ENCODE measurements around the gene PLCD3. TPM values are rescaled to one million over a fixed set of nuclear protein-coding genes. Genes with fewer than 3 reads are reported as not detected.
"Not testable (repeated sequence)": the region's sequence is repeated elsewhere in the genome, so short reads cannot be mapped to it uniquely, and the experiment has no call there.

Gene PLCD3
- total RNA-seq, 2 experiments from 2014 or later: 4.3 to 4.4 TPM

- H3K4me3 Mint-ChIP-seq: peak overlapping the region; percentile 46
- peak; percentile 55 for DNase-seq
- H3K27ac Mint-ChIP-seq: no peak overlapping the region
- no peaks in the 10 kb centered on the region for H3K9me3 Mint-ChIP-seq
- POLR2A ChIA-PET: no interaction called here
- CTCF ChIA-PET: interaction anchor here (0.6 to 2.9 kb wide), 12 partner anchors 13 to 211 kb away, joined by 3 to 12 read pairs (median 4); no protein-coding TSS in a partner anchor
- H3K27me3 Mint-ChIP-seq: peaks cover 6% of the 10 kb centered on the region
- peaks cover 13% of the 10 kb centered on the region for H3K4me1 Mint-ChIP-seq (ENCODE audit: low read depth)
- H3K36me3 Mint-ChIP-seq: no peaks in the 10 kb centered on the region
- intact Hi-C loops (cut with micrococcal nuclease): loop anchor here (2.0 to 10.0 kb wide), 4 partner anchors 79 to 357 kb away; partner anchors contain the start of gene DCAKD
These were observed 547 bp downstream of the PLCD3 start for GRCh38 chr17:45131616-45132319.

- CTCF ChIA-PET: interaction anchor here (0.6 to 2.9 kb wide), 11 partner anchors 13 to 211 kb away, joined by 3 to 12 read pairs (median 3); no protein-coding TSS in a partner anchor
- peaks cover 9% of the 10 kb centered on the region for H3K4me1 Mint-ChIP-seq (ENCODE audit: low read depth)
- H3K27me3 Mint-ChIP-seq: peaks cover 6% of the 10 kb centered on the region
- DNase-seq: no peak
- intact Hi-C loops (cut with micrococcal nuclease): loop anchor here (5.0 to 10.0 kb wide), 3 partner anchors 79 to 254 kb away; partner anchors contain the start of gene DCAKD
- H3K4me3 Mint-ChIP-seq: peak overlapping the region; percentile 46
- H3K9me3 Mint-ChIP-seq: no peaks in the 10 kb centered on the region
- H3K36me3 Mint-ChIP-seq: no peaks in the 10 kb centered on the region
- no peak overlapping the region for H3K27ac Mint-ChIP-seq
- POLR2A ChIA-PET: no interaction called here
These were observed 1.4 kb downstream of the PLCD3 start for GRCh38 chr17:45130681-45131615.

- H3K9me3 Mint-ChIP-seq: no peaks in the 10 kb centered on the region
- CTCF ChIA-PET: interaction anchor here (1.2 to 2.9 kb wide), 3 partner anchors 44 to 210 kb away, joined by 3 to 8 read pairs (median 5); no protein-coding TSS in a partner anchor
- POLR2A ChIA-PET: no interaction called here
- H3K4me3 Mint-ChIP-seq: no peak overlapping the region
- no peak for DNase-seq
- H3K4me1 Mint-ChIP-seq (ENCODE audit: low read depth): peaks cover 5% of the 10 kb centered on the region
- peaks cover 6% of the 10 kb centered on the region for H3K27me3 Mint-ChIP-seq
- intact Hi-C loops (cut with micrococcal nuclease): loop anchor here (5.0 to 10.0 kb wide), 3 partner anchors 78 to 255 kb away; partner anchors contain the start of gene DCAKD
- no peaks in the 10 kb centered on the region for H3K36me3 Mint-ChIP-seq
- no peak overlapping the region for H3K27ac Mint-ChIP-seq
These were observed 2.2 kb downstream of the PLCD3 start for GRCh38 chr17:45129940-45130680.

- ChIA-PET POLR2A (no interaction called here), CTCF (interaction anchor here (1.2 to 2.9 kb wide), 3 partner anchors 43 to 209 kb away, joined by 3 to 8 read pairs (median 5); no protein-coding TSS in a partner anchor)
- intact Hi-C loops (cut with micrococcal nuclease): no loop called here
- DNase-seq: no peak
- H3K27me3 Mint-ChIP-seq: peaks cover 6% of the 10 kb centered on the region
- no peak overlapping the region for H3K4me3 Mint-ChIP-seq
- no peaks in the 10 kb centered on the region for H3K9me3 Mint-ChIP-seq
- H3K27ac Mint-ChIP-seq: no peak overlapping the region
- H3K4me1 Mint-ChIP-seq (ENCODE audit: low read depth): peaks cover 4% of the 10 kb centered on the region
- H3K36me3 Mint-ChIP-seq: no peaks in the 10 kb centered on the region
These were observed 2.8 kb downstream of the PLCD3 start for GRCh38 chr17:45129426-45129939.

GRCh38 chr17:45128989-45129388 lies 3.3 kb downstream of the PLCD3 start:
- H3K4me1 Mint-ChIP-seq (ENCODE audit: low read depth): peaks cover 4% of the 10 kb centered on the region
- no peak overlapping the region for H3K27ac Mint-ChIP-seq
- no peaks in the 10 kb centered on the region for H3K36me3 Mint-ChIP-seq
- DNase-seq: no peak
- peaks cover 6% of the 10 kb centered on the region for H3K27me3 Mint-ChIP-seq
- intact Hi-C loops (cut with micrococcal nuclease): no loop called here
- ChIA-PET CTCF (interaction anchor here (2.1 to 2.9 kb wide), 2 partner anchors 69 to 209 kb away, joined by 5 to 8 read pairs; no protein-coding TSS in a partner anchor), POLR2A (no interaction called here)
- no peaks in the 10 kb centered on the region for H3K9me3 Mint-ChIP-seq
- no peak overlapping the region for H3K4me3 Mint-ChIP-seq

- H3K4me3 Mint-ChIP-seq: no peak overlapping the region
- H3K27ac Mint-ChIP-seq: no peak overlapping the region
- no peak for DNase-seq
- H3K9me3 Mint-ChIP-seq: no peaks in the 10 kb centered on the region
- intact Hi-C loops (cut with micrococcal nuclease): no loop called here
- peaks cover 2% of the 10 kb centered on the region for H3K4me1 Mint-ChIP-seq (ENCODE audit: low read depth)
- H3K36me3 Mint-ChIP-seq: no peaks in the 10 kb centered on the region
- ChIA-PET POLR2A (no interaction called here), CTCF (no interaction called here)
- peaks cover 6% of the 10 kb centered on the region for H3K27me3 Mint-ChIP-seq
These were observed 4.0 kb downstream of the PLCD3 start for GRCh38 chr17:45128331-45128730.

GRCh38 chr17:45127548-45128300 lies 4.6 kb downstream of the PLCD3 start:
- POLR2A ChIA-PET: no interaction called here

GRCh38 chr17:45127207-45127547 lies 5.1 kb downstream of the PLCD3 start:
- Mint-ChIP-seq H3K36me3 (no peaks in the 10 kb centered on the region), H3K4me3 (no peak overlapping the region), H3K4me1 (ENCODE audit: low read depth) (no peaks in the 10 kb centered on the region), H3K9me3 (no peaks in the 10 kb centered on the region), H3K27ac (no peak overlapping the region), H3K27me3 (peaks cover 6% of the 10 kb centered on the region)
- intact Hi-C loops (cut with micrococcal nuclease): no loop called here
- CTCF ChIA-PET: no interaction called here
- no peak for DNase-seq
- POLR2A ChIA-PET: no interaction called here

More at GRCh38 chr17:45127548-45128300, 4.6 kb downstream of the PLCD3 start:
- DNase-seq: no peak
- intact Hi-C loops (cut with micrococcal nuclease): no loop called here
- no peaks in the 10 kb centered on the region for H3K9me3 Mint-ChIP-seq
- no peak overlapping the region for H3K27ac Mint-ChIP-seq
- H3K36me3 Mint-ChIP-seq: no peaks in the 10 kb centered on the region
- CTCF ChIA-PET: no interaction called here
- no peaks in the 10 kb centered on the region for H3K4me1 Mint-ChIP-seq (ENCODE audit: low read depth)
- no peak overlapping the region for H3K4me3 Mint-ChIP-seq
- peaks cover 6% of the 10 kb centered on the region for H3K27me3 Mint-ChIP-seq

GRCh38 chr17:45125509-45125908 lies 6.8 kb downstream of the PLCD3 start:
- Mint-ChIP-seq H3K4me3 (no peak overlapping the region), H3K36me3 (no peaks in the 10 kb centered on the region), H3K9me3 (no peaks in the 10 kb centered on the region), H3K27ac (no peak overlapping the region), H3K4me1 (ENCODE audit: low read depth) (no peaks in the 10 kb centered on the region), H3K27me3 (peaks cover 4% of the 10 kb centered on the region)
- ChIA-PET CTCF (interaction anchor here (1.9 to 2.0 kb wide), 2 partner anchors 10 to 26 kb away, joined by 6 to 10 read pairs; partner anchors contain the start of gene ACBD4), POLR2A (no interaction called here)
- intact Hi-C loops (cut with micrococcal nuclease): no loop called here
- no peak for DNase-seq

- H3K27me3 Mint-ChIP-seq; DNase-seq; H3K4me3 Mint-ChIP-seq; POLR2A ChIA-PET; H3K36me3 Mint-ChIP-seq; intact Hi-C loops (cut with micrococcal nuclease); H3K9me3 Mint-ChIP-seq; H3K4me1 Mint-ChIP-seq (ENCODE audit: low read depth); H3K27ac Mint-ChIP-seq: not testable (repeated sequence)
- CTCF ChIA-PET: interaction anchor here (1.9 to 2.0 kb wide), 2 partner anchors 11 to 25 kb away, joined by 6 to 10 read pairs; partner anchors contain the start of gene ACBD4
These were observed 7.6 kb downstream of the PLCD3 start for GRCh38 chr17:45124797-45125122.
